ENCODE measurements around the gene GALNT6. TPM values are rescaled to one million over a fixed set of nuclear protein-coding genes. Genes with fewer than 3 reads are reported as not detected.

Gene GALNT6
- polyA plus RNA-seq, 1 experiment: 47.1 TPM

DNA sequence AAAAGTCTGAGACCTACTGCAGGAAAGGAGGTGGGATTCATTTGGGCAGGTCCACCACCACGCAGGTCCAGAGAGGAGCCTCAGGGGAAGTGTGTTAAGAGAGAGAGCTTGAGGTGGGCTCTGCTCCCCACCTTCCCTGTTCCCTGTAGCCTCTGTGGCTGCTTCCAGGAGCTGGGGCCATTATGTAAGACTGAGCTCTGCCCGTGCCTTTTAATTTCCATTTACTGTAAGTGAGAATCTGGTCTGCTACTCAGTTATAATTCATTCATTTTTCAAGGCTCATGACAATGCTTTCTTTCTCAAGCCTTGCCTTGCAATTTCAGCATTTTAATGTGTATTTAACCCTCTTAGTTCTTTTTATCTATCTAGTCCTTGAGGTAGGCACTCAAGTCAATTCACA, 41.7 kb upstream of the GALNT6 start:
- Histone ChIP-seq H3K36me3 (ENCODE audit: control insufficient read depth, insufficient read depth, low read length) (no peaks in the 10 kb centered on the region), H3K4me3 (ENCODE audit: low read depth, low read length) (no peak overlapping the region), H3K27me3 (ENCODE audit: control insufficient read depth, insufficient read depth, low read length) (no peaks in the 10 kb centered on the region)
- no peak for DNase-seq (ENCODE audit: low read depth)
- ChIA-PET CTCF (interaction anchor here (0.7 to 0.8 kb wide), 2 partner anchors 11 to 23 kb away, joined by 3 read pairs; no protein-coding TSS in a partner anchor), POLR2A (no interaction called here)
- no peak for TF ChIP-seq CTCF (IDR thresholded peaks at IDR 0.05; ENCODE audit: insufficient read depth, low read depth, low read length)

GRCh38 chr12:51430196-51430895, 39.1 kb upstream of the GALNT6 start:
- no peak for TF ChIP-seq CTCF (IDR thresholded peaks at IDR 0.05; ENCODE audit: insufficient read depth, low read depth, low read length)
- H3K4me3 ChIP-seq (ENCODE audit: low read depth, low read length): no peak overlapping the region
- POLR2A ChIA-PET: no interaction called here
- CTCF ChIA-PET: interaction anchor here (1.2 to 2.7 kb wide), 3 partner anchors 9 to 104 kb away, joined by 4 to 10 read pairs (median 4); no protein-coding TSS in a partner anchor
- DNase-seq (ENCODE audit: low read depth): no peak
- H3K36me3 ChIP-seq (ENCODE audit: control insufficient read depth, insufficient read depth, low read length): no peaks in the 10 kb centered on the region
- H3K27me3 ChIP-seq (ENCODE audit: control insufficient read depth, insufficient read depth, low read length): no peaks in the 10 kb centered on the region

DNA sequence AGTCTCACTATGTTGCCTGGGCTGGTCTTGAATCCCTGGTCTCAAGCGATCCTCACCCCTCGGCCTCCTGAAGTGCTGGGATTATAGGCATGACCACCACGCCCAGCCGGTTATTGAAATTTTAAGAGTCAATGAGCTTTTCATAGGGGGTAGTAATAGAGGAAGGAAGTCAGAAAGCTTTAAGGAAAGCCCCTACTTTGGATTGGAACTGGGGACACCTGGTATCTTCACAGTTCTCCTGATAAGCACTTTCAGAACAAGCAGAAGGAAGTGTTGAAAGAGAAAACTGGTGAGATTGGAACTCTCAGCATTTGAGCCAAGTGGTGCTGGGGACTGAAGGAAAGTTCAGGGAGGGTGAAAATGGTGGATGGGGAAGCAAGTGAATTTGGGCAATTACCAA, 38.5 kb upstream of the GALNT6 start:
- H3K36me3 ChIP-seq (ENCODE audit: control insufficient read depth, insufficient read depth, low read length): no peaks in the 10 kb centered on the region
- no peak for DNase-seq (ENCODE audit: low read depth)
- no peak for TF ChIP-seq CTCF (IDR thresholded peaks at IDR 0.05; ENCODE audit: insufficient read depth, low read depth, low read length)
- H3K27me3 ChIP-seq (ENCODE audit: control insufficient read depth, insufficient read depth, low read length): no peaks in the 10 kb centered on the region
- POLR2A ChIA-PET: no interaction called here
- no peak overlapping the region for H3K4me3 ChIP-seq (ENCODE audit: low read depth, low read length)
- CTCF ChIA-PET: interaction anchor here (1.8 to 2.7 kb wide), 2 partner anchors 9 to 102 kb away, joined by 4 to 10 read pairs; no protein-coding TSS in a partner anchor

DNA sequence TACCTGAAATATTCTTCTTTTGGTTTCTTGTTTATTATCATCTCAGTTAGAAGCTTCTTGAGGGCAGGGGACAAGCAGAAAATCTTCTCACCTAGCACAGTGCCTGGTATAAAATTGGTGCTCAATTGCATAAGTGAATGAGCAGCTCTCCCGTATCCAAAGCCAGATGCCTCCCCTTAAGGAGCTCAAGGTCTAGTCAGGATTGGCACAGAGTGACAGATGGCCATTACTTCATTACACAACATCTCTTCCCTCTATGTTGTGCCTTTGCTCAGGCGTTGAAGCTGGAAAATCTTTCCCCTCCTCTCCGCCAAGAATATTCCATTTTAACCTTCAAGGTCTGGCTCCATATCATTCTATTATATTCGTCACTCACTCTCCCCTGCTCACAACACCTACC, 37.0 kb upstream of the GALNT6 start:
- no peaks in the 10 kb centered on the region for H3K27me3 ChIP-seq (ENCODE audit: control insufficient read depth, insufficient read depth, low read length)
- no peaks in the 10 kb centered on the region for H3K36me3 ChIP-seq (ENCODE audit: control insufficient read depth, insufficient read depth, low read length)
- POLR2A ChIA-PET: no interaction called here
- CTCF ChIA-PET: interaction anchor here (0.6 to 3.5 kb wide), 5 partner anchors 12 to 447 kb away, joined by 3 to 13 read pairs (median 4); no protein-coding TSS in a partner anchor
- TF ChIP-seq CTCF (IDR thresholded peaks at IDR 0.05; ENCODE audit: insufficient read depth, low read depth, low read length): no peak
- no peak for DNase-seq (ENCODE audit: low read depth)
- no peak overlapping the region for H3K4me3 ChIP-seq (ENCODE audit: low read depth, low read length)

GRCh38 chr12:51424662-51425539, 33.7 kb upstream of the GALNT6 start, which contains the start of gene SLC4A8:
SLC4A8 (plus strand) TSS chr12:51424831; CDS start chr12:51424988, 157 bp downstream.
- Histone ChIP-seq H3K27me3 (ENCODE audit: control insufficient read depth, insufficient read depth, low read length) (no peaks in the 10 kb centered on the region), H3K4me3 (ENCODE audit: low read depth, low read length) (peak within 1 kb of the TSS; percentile 77), H3K36me3 (ENCODE audit: control insufficient read depth, insufficient read depth, low read length) (no peaks in the 10 kb centered on the region)
- ChIA-PET POLR2A (no interaction called here), CTCF (interaction anchor here (0.7 to 8.9 kb wide), 17 partner anchors 11 to 465 kb away, joined by 3 to 83 read pairs (median 3); no protein-coding TSS in a partner anchor)
- TF ChIP-seq CTCF (IDR thresholded peaks at IDR 0.05; ENCODE audit: insufficient read depth, low read depth, low read length): peak; percentile 96
- no peak for DNase-seq (ENCODE audit: low read depth)
